HG03354 (cell line): ENCODE results near the gene RAMP2.
"Not testable (repeated sequence)": the region's sequence is repeated elsewhere in the genome, so short reads cannot be mapped to it uniquely, and the experiment has no call there.

Source experiments
- ATAC-seq: cut with Tn5 transposase; IDR thresholded peaks from one replicate; pipeline ENCODE4 v1.9.1; 2021; ENCODE audit warnings: mild to moderate bottlenecking; ENCODE audit not compliant: unreplicated experiment, poor library complexity, severe bottlenecking

The RAMP2 gene

DNA sequence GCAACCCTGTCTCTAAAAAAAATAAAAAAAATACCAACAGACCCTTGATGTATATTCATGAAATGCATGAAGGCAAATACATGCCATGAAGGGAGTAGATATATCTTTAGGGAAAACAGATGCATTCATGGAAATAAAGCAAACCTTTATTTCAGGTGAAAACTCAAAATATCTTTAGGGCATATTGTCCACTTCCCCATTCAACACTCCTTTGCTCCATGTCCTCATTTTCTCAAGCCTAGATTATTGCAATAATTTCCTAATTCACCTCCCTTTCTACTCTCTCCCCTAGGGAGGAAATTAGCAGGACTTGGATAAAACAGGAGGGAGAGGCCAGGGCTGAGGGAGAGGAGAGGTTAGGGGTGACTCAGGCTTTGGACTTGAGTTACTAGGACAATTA is 6.5 kb downstream of the RAMP2 start:
- ATAC-seq, result no peak

DNA sequence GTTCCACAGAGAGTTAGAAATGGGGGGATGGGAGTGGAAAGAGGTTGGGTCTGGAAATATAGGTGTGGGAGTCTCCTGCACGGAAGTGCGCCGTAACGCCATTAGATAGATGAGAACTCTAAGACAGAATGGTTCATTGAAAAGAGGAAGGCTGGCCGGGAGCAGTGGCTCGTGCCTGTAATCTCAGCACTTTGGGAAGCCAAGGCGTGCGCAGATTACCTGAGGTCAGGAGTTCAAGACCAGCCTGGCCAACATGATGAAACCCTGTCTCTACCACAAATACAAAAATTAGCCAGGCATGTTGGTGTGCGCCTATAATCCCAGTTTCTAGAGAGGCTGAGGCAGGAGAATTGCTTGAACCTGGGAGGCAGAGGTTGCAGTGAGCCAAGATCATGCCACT is 7.0 kb downstream of the RAMP2 start:
- ATAC-seq, result not testable (repeated sequence)

DNA sequence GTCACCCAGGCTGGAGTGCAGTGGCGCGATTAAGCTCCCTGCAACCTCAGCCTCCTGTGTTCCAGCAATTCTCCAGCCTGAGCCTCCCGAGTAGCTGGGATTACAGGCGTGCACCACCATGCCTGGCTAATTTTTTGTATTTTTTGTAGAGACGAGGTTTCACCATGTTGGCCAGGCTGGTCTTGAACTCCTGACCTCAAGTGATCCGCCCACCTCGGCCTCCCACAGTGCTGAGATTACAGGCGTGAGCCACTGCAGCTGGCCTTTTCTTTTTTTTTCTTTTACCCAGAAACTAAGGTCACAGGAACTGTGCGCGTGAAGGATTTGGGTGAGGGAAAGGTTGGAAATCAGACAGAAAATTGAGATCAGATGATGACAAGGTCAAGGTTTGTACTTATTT is 8.9 kb downstream of the RAMP2 start:
- ATAC-seq, result not testable (repeated sequence)

DNA sequence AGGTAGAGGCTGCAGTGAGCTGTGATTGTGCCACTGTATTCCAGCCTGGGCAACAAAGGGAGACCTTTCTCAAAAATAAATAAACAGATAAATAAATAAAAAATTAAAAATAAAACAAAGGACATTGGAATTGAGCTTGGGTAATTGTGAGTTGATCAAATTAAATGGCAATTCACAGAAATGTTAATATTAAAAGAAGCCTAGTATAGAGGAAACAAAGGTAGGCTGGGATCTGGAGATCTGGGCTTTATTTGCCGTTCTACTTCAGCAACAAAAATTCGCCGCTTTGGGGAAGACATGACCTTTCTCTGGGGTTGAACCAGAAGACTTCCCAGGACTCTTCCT is 11.9 kb downstream of the RAMP2 start:
- peak; percentile 10 for ATAC-seq

DNA sequence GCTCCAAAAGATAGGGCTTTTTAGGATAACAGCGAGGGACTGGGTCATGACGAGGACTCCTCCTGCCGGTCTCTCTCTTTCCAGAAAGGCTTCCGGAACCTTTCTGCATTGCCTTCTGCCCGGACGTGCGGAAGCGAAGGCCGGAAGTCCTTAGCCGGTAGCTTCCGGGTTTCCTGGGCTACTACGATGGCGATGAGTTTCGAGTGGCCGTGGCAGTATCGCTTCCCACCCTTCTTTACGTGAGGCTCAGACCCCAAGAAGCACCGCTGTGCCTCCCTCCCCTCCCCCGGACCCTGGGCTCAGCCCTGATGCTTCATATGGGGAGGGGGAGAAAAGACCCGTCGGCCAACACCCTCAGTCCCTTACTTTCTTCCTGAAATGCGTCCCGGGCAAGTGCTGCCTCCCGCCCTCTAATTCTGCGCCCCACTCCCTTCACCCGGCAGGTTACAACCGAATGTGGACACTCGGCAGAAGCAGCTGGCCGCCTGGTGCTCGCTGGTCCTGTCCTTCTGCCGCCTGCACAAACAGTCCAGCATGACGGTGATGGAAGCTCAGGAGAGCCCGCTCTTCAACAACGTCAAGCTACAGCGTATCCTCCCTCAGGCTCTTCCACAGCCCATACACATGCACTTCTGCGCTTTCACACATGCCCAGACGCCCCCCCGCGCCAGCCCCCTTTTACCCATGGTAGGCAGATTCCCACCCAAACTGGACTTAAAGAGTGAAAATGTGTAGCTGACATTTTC is 12.4 kb downstream of the RAMP2 start, which contains the start of gene VPS25:
VPS25 (plus strand) TSS at position 160 of the 746 bp plus-strand sequence; CDS start at position 187, 27 bp downstream.
- ATAC-seq, result peak; percentile 76

DNA sequence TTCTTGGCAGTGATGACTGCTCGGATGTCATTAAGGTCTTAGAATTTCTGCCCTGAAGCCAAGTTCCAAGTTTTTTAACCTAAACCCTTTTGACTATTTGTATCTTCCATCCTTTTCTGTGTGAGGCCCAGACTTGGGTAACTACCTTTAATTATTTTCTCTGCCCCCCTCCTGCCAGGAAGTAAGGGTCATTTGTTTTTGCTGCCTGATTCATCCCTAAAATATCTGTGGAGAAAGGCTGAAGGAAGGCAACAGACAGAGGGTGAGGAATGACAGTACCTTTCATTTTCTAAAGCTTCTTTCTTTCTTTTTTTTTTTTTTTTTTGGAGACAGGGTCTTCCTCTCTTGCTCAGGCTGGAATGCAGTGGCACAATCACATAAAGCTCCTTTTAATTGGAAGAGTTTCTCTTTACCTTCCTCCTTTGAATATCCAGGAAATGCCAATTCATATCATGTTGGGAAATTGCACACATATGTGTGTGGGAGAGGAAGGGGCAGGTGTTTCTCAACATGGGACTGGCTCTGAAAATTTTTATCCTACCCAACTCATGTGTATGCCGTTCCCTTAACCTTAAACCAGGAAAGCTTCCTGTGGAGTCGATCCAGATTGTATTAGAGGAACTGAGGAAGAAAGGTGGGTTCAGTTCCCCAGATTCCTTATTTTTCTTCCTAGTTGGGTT is 13.2 kb downstream of the RAMP2 start:
- no peak for ATAC-seq

DNA sequence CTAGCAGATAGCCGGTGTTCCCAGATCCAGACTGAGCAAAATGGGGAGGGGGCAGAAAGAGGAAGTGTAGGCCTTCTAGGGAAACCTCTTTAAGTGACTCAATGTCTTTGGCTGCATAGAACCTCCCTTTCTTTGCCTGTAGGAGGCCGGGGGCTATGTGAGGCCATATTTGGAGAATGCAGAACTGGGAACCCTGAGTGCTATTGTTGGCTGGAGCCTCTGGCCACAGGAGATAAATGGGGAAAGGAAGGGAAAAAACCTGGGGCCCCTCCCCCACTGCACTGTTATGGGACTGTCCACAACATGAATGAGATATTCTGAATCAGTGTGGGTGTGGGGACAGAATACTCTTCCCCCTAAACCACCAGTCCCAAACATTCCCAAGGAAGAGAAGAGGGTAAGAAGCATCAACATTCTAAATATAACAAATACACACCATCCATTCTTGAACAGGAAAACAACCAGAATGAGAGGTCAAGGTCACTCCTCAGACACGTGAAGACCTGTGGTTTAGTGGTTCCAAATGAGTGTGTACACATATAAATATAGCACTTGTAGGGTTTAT is 14.6 kb downstream of the RAMP2 start:
- ATAC-seq, result no peak

DNA sequence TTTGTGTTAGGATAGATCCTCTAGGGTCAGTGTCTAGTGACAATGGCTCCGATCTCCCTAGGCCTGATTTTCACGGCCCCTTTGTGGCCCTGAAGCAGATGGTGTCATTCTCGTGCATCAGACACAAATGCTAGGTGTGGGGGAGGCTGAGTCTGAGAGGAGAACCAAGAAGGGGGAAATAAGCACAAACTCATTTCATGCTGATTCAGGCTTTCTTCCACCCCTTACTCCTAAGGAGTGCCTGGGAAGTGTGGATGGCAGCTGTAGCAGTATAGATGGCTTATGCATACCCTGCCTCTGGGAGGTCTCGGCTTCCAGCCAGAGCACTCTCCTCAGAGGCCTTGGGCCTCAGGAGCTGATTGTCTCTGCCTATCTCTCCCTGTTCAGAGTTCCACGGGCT is 17.5 kb downstream of the RAMP2 start:
- ATAC-seq, result no peak

DNA sequence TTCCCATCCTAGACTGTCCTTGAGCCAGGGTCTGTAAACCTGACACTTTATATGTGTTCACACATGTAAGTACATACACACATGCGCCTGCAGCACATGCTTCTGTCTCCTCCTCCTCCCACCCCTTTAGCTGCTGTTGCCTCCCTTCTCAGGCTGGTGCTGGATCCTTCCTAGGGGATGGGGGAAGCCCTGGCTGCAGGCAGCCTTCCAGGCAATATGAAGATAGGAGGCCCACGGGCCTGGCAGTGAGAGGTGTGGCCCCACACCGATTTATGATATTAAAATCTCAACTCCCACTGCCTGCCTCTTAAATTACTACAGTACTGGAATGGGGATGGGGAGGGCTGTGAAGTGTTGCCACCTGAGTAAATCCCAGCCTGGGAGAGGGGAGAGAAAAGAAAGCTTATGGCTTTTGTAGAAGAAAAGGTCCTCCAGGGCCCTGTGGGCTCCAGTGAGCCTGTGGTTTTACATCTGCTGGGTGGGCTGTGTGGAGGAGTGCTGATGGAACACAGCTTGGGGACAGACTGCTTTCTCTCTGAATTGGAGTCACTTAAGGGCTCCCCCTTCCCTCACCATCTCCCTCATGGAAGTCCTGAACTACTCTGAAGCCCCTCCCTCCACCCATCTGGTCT is 18.4 kb downstream of the RAMP2 start:
- ATAC-seq, result no peak

DNA sequence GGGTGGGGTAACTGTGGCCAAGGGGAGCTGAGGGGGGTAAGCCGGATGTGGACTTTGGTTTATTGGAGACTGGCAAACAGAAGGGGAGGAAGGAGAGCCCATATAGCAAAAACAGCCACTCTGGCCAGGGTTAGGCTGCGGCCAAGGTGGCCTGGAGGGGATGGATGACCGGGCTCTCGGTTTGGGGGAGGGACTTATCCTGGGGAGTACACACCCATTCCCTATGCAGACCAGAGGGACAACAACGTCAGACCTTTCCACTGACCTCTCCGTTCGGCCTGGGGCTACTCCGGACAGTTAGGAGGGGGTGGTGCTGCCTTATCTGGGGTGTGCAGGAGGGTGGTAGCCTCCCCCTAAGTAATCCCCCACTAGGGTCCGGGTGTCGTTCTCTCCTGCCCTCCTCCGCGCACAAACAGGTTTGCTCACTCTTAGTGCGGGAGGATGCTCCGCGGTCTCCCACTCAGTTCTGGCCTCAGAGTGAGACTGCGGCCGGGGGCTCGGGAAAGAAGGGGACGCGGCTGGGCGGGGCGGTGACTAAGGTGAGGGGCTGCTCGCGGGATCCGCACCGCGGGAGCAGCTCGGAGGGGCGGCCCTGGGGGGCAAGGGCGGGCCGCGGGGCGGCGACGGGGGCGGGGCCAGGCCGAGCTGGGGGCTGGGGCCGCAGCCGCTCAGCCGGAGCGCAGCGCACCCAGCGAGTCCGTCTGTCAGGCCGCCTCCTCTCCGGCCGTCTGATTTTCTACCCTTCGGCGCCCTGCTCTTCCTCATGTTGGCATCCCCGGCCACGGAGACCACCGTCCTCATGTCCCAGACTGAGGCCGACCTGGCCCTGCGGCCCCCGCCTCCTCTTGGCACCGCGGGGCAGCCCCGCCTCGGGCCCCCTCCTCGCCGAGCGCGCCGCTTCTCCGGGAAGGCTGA is 19.2 kb downstream of the RAMP2 start, which contains the start of gene WNK4:
WNK4 (plus strand) TSS at position 675 of the 915 bp plus-strand sequence; CDS start at position 764, 89 bp downstream.
- ATAC-seq, result no peak

DNA sequence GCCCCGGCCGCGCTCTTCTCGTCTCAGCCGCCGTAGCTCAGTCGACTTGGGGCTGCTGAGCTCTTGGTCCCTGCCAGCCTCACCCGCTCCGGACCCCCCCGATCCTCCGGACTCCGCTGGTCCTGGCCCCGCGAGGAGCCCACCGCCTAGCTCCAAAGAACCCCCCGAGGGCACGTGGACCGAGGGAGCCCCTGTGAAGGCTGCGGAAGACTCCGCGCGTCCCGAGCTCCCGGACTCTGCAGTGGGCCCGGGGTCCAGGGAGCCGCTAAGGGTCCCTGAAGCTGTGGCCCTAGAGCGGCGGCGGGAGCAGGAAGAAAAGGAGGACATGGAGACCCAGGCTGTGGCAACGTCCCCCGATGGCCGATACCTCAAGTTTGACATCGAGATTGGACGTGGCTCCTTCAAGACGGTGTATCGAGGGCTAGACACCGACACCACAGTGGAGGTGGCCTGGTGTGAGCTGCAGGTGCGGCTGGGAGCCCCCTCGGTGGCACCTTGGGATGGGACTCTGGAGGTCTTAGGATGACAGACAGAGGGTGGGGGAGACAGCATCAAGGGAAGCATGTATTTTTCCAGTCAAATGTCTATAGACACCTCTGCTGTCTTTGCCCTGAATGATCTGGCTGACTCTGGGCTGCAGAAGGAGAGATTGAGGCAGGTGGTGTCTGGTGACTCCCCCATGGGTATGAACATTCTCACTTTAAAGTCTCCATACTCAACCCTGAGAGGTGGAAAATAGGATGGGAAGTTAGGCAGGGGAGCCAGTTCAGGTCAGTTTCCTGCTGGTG is 20.0 kb downstream of the RAMP2 start:
- ATAC-seq, result no peak

DNA sequence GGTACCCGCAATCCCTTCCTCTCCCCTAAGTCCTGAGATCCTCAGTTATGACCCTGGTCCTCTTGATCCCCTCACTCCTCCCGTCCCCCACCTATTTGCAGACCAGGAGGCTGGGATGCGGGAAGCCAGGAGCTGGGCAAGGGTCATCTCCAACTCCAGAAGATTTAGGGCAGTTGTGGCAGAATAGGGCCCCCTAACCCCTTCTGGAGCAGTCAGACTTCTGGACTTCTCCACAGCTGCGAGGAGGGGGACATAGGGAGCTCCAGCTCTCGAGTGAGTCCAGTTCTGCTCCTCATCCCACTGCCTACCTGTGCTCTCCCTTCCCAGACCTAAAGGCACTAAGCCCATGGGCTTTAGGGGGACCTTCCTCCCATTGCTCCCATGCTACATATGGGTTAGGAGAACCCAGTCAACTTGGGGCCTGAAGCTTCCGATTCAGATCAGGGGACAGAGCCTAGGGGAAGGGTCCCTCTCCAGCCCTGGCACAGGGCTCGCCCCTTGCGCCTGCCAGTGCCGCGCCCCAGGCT is 20.7 kb downstream of the RAMP2 start:
- ATAC-seq, result no peak

DNA sequence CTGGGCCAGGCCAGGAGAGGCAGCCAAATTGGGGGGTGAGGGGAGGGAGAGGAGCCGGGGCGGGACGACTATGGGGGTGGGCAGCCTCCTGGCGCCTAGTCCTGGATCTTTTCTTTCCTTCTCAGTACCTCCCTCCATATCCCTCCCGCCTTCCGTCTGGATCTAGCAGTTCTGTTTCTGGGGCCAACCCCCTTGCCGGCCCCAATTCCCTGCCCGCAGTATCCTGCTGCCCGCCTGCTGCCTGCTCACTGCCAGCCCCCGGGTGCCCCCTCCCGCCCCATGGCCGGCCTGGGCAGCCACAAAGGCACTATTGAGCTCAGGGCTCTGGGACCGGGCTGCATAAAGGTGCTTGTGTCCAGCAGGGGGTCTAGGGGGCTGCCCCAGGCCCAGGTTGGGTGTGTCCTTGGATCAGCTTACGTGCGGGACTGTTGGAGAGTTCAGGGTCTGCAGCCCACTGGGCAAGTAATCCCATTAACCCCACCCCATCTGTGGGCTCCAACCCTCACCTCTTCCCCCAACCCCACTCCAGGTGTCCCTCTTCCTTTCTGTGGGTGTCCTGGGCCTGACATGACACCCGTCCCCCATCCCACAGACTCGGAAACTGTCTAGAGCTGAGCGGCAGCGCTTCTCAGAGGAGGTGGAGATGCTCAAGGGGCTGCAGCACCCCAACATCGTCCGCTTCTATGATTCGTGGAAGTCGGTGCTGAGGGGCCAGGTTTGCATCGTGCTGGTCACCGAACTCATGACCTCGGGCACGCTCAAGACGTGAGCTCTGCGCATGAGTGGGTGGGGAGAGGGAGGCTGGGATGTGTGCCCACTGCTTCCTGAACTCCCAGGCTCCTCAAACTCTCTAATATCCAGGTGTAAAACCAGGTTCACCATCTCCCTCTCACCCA is 21.4 kb downstream of the RAMP2 start:
- no peak for ATAC-seq

DNA sequence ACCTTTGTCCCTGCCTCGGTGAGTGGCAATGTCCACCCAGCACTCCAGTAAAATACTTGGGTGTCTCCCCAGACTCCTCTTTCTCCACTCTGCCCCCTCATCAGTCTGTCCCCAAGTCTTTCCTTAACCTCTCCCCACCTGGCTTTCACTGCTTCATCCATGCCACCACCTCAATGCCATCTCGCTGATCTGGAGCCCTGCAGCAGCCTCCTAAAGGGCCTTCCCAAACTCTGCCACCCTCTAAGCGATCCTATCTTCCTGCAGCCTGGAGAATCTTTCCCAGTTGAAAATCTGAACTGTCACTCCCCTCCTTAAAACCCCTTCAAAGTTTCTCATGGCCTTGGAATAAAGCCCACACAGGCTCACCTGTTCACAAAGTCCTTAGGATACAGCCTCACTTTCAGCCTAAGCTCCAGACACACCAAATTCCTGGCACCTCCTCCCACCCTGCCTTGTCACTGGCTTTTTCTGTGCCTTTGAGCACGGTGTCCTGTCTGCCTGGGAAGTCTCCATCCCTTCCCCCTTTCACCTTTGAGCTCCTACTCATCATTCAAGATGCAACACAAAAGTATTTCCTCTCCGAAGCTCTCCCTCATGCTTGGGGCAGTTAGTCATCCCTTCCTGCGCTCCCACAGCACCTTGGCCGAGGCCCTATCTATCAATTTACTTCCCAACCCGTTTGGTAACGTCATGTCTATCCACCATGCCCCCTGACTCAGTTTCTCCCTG is 22.2 kb downstream of the RAMP2 start:
- ATAC-seq, result no peak

DNA sequence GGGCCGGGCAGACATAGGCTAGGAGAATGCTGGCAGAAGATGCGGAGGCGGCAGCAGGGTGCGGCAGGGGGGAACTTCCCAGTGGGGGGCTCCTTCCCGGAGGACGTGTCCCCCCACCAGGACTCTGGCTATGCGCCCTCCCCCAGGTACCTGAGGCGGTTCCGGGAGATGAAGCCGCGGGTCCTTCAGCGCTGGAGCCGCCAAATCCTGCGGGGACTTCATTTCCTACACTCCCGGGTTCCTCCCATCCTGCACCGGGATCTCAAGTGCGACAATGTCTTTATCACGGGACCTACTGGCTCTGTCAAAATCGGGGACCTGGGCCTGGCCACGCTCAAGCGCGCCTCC is 22.7 kb downstream of the RAMP2 start:
- ATAC-seq, result no peak

DNA sequence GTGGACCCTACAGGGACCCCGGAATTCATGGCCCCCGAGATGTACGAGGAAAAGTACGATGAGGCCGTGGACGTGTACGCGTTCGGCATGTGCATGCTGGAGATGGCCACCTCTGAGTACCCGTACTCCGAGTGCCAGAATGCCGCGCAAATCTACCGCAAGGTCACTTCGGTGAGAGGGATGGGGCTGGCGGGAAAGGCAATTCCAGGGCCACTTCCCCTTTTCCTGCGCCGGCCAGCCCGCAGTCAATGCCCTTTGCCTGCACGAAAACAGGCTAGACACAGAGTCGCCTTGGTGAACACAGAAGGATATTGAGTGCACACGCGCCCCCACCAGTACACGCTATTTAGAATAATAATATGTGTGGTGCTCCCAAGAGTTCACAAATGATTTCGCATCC is 23.4 kb downstream of the RAMP2 start:
- no peak for ATAC-seq
